Right ventricle myocardium inferior (tissue), 1 donor: ENCODE measurements around the gene RXRA. TPM values are rescaled to one million over a fixed set of nuclear protein-coding genes. Genes with fewer than 3 reads are reported as not detected.
A peak's percentile ranks its signal among the peaks of the same experiment; 100 is the strongest.

Experiments
- ATAC-seq: fragments of 200-7000 bp; cut with Tn5 transposase; one replicate; pipeline ENCODE4 v1.9.1; 2020; ENCODE audit warnings: mild to moderate bottlenecking, moderate library complexity
- DNase-seq: peaks from one replicate; pipeline ENCODE4 v3.0.0; 2021; ENCODE audit errors: missing footprints
- intact Hi-C: fragments of 100-400 bp; cut with DNase I; formaldehyde crosslinking; loops from one replicate; pipeline ENCODE4 v1.11.0; 2022
- total RNA-seq: library from RNA; stranded (reverse); fragmentation: NEBNext Ultra II Directional; extraction: Animal tissue kit (Norgen Biotek cat#: 25700); gene quantifications from one replicate; pipeline ENCODE4 v1.2.1, GENCODE V29; 2021
- donor health status: DM: no; HTN: yes; CAD: no; lungs with severe emphysema.

The RXRA gene
- total RNA-seq, 1 donor from 2014 or later, result 91.1 TPM

DNA sequence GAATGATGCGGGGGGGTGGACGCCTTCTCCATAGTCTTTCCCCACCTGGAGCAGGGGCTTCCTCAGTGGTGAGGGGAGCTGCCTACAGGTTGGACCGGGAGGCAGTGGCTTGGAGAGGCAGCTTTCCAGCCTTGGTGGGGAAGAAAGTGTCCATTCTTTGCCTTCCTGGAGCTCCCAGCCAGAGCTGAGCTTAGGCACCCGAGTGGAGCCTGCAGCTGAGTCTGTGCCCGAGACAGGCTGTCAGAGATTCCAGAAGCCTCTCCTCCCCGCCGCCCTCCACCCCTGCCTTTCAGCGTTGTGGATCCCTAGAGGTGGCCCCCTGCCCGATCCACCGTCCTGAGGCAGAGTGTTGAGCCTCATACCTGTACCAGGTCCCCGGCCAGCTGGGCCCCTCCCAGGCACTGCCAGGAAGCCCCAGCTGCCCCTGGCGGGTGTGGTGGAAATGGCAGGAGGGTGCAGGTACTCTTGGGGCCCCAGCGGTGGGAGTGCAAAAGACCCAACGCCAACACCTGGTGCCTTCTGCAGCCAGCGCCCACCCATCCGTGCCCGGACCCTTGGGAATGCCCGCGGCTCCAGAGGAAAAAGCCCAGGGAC is 112.0 kb downstream of the RXRA start:
- intact Hi-C loops, result loop anchor here (5.0 kb wide), 1 partner anchor 61 kb away; no protein-coding TSS in a partner anchor
- ATAC-seq (no peak), DNase-seq (no peak)

DNA sequence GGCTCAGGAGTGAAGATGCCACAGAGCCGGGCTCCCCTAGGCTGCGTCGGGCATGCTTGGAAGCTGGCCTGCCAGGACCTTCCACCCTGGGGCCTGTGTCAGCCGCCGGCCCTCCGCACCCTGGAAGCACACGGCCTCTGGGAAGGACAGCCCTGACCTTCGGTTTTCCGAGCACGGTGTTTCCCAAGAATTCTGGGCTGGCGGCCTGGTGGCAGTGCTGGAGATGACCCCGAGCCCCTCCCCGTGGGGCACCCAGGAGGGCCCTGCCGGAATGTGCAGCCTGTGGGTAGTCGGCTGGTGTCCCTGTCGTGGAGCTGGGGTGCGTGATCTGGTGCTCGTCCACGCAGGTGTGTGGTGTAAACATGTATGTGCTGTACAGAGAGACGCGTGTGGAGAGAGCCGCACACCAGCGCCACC is 113.1 kb downstream of the RXRA start:
- intact Hi-C loops, result loop anchor here (5.0 kb wide), 1 partner anchor 62 kb away; no protein-coding TSS in a partner anchor
- DNase-seq (no peak), ATAC-seq (no peak)

DNA sequence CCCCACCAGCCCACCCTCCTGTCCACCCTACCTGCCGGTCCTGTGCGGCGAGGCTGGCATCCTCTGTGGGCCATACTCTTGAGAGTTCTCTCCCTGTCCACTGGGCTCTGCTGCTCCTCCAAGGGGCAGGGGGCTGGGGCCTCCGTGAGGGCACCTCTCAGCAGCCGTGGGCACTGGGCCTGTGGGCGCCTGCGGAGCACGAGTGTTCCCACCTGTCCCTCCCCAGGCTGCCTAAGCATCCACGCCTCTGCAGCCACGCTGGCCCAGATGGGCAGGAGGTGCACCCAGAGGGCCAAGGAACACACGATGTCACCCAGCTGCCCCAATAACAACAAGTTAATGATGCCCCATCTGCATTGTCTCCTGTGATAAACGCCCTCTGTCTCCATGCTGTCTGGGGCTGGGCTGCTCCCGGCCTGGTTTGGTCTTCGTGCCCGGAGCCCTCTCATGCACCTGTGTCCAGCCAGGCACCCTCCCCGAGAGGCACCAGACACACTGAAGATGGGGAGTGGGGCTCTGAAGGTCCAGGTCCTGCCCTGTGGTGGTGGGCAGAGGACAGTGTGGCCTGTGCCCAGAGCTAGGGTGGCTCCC is 114.5 kb downstream of the RXRA start:
- no peak for DNase-seq
- intact Hi-C loops, result no loop called here
- ATAC-seq, result no peak

DNA sequence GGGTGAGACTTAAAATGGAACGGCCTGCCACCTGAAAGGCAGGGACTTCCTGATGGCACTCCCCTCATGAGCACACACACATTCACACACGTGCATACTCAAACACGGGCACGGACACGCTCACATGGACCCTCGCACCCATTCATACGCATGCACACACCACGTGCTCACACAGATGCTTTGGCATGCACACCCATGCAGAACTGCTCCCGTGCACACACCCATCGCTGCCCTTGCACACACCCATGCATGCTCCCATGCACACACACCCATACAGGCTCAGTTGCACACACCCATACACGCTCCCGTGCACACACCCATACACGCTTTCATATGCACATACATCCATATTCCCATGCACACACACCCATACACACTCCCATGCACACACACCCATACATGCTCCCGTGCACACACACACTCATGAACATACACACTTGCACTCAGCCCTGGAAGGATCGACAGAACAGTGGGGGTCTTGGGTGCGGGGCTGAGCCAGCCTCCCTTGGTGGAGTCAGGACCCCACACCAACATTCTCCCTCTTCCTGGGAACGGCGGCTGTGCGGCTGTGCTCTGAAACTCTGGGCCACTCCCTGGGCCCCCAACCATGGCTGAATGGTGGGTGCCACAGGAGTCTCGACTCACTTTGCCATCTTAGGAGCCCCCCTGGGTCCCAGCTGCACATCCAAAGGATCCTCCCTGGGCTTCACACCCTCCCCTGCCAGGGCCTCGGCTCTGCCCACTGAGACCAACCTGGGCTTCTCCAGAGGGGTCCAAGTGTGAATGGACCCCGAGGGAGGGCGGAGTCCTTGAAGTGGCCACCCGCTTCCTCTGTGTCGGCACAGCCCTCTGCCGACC is 115.2 kb downstream of the RXRA start:
- intact Hi-C loops, result no loop called here
- peak; percentile 5 for ATAC-seq
- peak; percentile 42 for DNase-seq

DNA sequence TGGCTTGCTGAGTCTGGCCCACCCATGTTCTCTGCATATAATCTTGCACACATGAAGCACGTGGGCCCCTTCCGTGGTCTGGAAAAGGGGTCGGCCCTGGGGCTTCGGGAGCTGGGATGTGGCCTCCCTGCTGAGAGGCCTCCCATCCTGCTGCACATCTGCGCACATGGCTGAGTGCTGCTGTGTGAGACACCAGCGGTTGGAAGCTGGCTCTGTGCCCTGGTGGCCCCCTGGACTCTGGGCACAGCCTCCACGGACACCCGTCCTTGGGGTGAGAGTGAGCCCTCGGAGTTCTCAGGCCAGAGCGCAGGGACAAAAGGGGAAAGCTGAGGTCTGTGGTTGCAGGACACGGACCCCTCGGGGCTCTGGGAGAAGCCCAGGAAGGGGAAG is 115.8 kb downstream of the RXRA start:
- no peak for DNase-seq
- peak; percentile 5 for ATAC-seq
- intact Hi-C loops, result no loop called here

DNA sequence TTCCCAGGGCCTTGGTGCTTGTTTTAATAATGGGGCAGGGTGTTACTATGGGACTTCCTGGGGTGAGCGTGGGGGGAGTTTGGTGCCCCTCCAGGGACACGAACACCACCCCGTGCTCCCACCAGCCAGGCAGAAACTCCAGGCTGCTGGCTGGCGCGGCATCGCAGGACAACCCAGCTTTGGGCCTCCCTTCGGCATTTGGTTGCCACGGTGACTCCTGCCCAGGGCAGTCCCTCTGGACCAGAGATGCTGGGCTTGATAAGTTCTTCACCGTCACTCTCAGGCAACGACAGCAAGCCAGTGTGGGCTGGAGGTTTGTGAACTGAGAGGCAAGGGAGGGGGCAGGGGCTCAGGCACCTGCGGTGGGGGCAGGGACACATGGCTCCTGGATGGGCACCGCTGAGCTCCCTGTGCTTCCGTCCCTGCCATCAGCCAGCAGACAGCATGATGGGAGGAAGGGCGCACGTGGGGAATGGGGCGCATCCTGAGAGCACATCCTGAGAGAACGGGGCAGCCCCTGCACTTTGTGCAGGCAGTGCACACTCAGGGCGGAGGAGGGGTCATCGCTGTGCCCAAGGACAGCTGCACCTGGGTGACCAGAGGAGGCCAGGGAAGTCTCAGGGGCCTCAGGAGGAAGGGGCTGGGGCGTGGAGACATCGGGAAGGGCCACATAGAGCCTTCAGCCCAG is 116.4 kb downstream of the RXRA start:
- DNase-seq (no peak), ATAC-seq (peak; percentile 9)
- intact Hi-C loops, result loop anchor here (1.0 kb wide), 1 partner anchor 272 kb away; no protein-coding TSS in a partner anchor

DNA sequence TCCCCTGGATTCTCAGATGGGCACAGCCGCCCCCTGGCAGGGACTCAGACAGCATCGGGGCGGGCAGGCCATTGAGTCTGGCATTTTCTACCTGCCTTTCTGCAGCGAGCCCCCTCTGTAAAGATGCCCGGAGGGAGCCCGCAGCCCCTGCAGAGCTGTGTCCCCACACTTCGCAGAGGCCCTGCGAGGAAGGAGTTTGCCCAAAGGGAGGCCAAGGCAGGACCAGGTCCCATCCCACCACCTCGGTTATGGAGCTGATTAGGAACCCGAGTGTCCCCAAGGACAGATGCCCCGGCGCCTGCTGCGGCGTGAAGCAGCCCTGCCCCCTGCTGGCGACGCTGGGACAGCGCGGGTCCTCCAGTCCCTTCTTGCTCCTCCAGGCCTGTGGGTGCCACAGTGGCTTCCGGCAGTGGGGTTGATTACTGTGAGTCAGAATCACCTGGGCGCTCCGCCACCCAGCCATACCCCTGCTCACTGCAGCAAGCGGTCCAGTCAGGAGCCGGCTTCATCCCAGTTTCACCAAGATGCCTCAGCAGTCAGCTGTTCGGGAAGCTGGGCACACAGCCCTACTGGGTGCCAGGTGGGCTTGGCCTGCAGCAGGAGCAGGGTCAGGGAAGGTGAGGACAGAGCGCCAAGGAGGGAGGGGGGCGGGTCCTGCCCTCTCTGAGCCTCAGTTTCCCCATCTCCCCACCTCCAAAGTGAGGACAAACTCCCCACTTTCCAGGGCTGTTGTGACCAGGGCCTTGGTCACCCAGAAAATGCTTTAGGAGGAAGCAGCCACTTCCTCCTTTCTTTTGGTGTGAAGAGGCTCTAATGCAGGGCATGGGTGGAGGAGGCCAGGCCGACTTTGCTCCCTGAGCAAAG is 117.2 kb downstream of the RXRA start:
- DNase-seq (peak; percentile 93), ATAC-seq (peak; percentile 80)
- intact Hi-C loops, result loop anchor here (1.0 kb wide), 1 partner anchor 273 kb away; no protein-coding TSS in a partner anchor

DNA sequence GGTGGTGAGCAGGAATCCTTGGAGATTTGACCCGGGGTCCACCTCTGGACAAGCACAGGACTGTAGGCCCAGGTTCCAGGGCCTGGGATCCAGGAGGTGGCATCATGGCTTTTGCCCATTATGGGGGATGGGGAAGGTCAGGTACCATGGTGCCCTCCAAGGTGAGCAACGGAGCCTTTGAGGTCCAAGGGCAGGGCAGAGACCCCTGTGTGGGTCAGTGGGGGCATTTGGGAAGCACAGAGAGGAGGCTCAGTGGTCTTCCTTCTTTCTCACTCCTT is 117.7 kb downstream of the RXRA start:
- no peak for DNase-seq
- ATAC-seq, result no peak
- intact Hi-C loops, result no loop called here

DNA sequence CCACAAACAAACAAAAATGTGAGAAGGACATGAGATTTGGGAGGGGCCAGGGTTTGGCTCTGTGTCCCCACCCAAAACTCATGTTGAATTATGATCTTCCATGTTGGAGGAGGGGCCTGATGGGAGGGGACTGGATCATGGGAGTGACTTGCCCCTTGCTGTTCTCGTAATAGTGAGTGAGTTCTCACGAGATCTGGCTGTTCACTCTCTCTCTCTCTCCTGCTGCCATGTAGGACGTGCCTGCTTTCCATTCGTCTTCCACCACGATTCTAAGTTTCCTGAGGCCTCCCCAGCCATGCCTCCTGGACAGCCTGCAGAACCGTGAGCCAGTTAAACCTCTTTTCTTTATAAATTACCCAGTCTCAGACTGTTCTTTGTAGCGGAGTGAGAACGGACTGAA is 118.7 kb downstream of the RXRA start:
- ATAC-seq (no peak), DNase-seq (no peak)
- intact Hi-C loops, result loop anchor here (5.0 kb wide), 1 partner anchor 537 kb away; no protein-coding TSS in a partner anchor

DNA sequence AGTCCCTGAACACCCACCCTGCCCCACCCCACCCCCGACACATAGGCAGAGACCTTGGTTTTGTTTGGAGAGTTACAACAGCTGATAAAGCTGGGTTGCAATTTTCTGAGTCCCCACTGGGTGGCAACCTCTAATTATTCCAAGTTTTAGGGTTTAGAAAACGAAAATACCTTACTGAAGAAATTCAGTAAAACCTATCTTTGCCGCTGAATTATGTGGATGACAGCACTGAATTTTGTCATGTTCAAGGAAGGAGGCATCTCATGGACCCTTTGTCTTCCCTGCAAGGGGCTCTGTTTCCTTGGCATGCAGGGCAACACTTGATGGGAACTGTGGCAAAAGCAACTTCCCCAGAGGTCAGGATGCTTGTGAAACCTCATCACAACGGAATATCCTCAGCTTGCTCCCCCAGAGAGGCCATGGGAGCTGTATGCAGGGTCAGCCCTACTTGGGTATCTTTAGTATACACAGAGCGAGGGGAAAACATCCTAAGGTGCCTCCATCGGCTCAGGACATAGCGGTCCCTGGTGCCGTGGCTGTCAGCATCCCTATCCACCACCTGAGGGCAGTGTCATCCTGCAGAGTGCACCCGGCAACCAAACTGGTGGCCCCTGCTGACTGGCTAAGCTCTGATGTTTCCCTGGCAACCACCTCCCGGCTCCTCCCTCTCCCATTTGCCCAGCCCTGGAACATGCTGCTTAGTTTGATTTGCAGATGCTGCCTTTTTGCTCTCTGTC is 123.1 kb downstream of the RXRA start:
- ATAC-seq, result peak; percentile 97
- intact Hi-C loops, result loop anchor here (1.0 to 5.0 kb wide), 2 partner anchors 290 to 533 kb away; no protein-coding TSS in a partner anchor
- DNase-seq, result peak; percentile 94

DNA sequence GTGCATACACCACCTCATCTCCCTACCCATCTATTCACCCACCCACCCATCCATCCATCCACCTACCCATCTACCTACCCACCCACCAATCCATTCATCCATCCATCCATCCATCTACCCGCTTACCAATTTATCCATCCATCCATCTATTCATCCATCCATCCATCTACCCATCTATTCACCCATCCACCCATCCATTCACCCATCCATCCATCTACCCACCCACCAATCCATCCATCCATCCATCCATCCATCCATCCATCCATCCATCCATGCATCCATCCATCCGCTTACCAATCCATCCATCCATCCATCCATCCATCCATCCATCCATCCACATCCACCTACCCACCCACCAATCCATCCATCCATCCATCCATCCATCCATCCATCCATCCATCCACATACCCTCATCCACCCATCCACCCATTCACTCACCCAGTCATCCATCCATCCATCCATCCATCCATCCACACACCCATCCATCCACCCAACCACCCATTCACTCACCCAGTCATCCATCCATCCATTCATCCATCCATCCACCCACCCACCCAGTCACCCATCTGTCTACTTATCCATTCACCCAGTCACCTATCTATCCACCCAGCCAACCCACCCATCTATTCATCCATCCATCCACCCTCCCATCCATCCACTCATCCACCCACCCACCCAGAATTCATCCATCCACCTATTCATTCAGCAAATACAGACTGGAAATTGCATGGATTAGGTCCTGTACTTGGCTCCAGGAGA is 125.6 kb downstream of the RXRA start:
- no peak for ATAC-seq
- DNase-seq, result no peak
- intact Hi-C loops, result no loop called here

DNA sequence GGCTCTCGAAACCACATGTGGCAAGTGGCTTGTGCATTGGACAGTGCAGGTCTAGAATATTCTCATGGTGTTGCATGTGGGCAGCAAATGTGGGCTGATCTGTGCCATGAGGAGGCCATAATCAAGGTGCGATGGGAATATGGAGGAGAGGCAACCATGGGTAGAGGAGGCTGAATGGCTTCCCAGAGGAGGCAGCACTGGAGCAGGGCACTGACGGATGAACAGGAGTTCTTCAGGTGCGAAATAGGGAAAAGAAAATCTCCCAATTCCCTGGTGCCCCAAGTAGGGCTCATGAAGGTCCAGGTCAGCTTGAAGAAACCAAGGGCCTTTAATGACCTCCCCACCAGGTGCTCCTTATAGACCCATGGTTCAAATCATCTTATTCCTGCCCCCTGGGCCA is 126.5 kb downstream of the RXRA start:
- no peak for DNase-seq
- no peak for ATAC-seq
- intact Hi-C loops, result no loop called here

DNA sequence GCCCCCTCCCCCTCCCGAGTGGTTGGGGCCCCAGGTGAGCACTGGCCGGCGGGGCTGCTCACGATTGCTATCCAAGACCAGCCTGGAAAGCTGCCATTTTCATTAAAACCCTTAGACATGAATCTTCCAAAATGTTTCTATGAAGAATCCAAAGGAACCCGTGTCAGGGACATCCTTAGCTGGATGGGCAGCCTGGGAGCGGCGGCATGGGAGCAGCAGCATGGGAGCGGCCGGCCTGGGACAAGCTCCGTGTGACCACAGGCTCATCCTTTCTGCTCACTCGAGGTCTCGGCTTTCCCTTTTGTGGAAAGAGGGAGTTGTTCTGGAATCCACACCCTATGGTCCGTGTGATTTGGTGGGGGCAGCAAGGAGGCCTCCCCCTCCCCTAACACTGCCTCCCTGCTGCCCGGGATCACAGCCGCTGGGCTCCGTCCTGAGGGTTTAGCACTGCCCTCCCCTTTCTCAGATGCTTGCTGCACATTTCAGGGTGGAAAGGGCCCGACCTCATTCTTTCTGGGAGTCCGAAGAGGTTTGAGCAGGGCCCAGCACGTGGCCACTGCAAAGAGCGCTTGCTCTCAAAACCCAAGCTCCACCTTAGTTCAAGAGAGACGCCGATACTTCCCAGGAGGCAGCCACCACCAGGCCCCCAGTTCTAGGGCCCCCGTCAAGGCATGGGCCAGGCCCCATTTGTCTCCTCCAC is 127.7 kb downstream of the RXRA start:
- peak; percentile 48 for DNase-seq
- ATAC-seq, result no peak
- intact Hi-C loops, result no loop called here

DNA sequence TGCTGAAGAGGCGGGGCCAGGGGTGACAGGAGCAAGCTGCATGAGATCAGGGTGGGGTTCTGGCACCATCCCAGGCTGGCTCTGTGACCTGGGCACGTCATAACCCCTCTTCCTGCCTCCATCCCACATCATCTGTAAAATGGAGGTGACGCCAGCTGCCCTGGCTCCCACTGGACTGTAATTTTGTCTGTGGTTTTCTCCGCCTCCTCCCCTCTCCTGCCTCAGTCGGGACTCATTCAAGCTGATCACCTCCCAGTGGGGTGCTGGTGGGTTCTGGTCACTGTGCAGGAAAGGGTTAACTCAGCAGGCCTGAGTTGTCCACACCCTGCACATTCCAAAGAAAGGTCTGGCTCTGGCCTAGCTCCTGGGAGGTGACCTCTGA is 128.2 kb downstream of the RXRA start:
- intact Hi-C loops, result no loop called here
- ATAC-seq, result no peak

DNA sequence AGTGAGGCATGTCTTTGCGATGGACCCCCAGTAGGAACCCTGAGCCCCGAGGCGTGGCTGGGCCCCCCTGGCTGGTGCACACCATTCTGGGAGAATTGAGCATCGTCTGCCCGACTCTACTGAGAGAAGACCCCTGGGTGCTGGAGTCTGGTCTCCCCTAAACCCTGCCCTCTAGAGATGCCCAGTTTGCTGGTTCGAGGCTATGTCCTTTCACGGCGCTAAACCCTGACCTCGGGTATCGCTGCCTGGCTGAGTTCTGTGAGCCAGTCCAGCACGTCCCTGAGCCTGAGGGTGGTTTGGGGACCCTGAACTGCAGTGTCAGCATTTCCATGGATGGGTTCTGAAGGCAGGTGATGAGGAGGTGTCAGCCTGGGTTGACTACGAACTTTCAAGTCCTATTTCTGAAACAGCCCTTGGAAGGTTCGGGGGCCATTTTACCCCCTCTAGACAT is 128.8 kb downstream of the RXRA start:
- intact Hi-C loops, result loop anchor here (5.0 kb wide), 1 partner anchor 187 kb away; the partner anchor contains the start of gene COL5A1

More for the DNA sequence above, 128.2 kb downstream of the RXRA start:
- peak; percentile 70 for DNase-seq

DNA sequence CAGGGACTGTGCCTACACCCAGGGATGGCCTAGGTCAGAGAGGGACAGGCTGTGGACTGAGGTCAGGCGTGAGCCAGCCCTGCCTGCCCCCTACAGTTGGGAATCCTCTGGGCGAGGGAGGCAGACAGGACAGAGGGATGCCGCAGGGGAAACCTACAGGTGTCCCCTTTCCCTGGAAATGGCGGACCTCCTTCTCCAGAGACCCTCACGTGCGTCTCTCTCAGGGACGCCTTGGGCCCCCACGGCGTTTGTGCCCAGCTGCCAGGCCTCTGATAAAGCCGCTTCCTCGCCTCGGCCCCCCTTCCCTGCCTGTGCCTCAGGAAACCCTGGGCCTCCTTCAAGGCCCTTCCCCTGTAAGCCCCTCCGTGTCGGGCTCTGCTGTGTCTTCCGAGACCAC is 129.3 kb downstream of the RXRA start:
- intact Hi-C loops, result loop anchor here (5.0 kb wide), 1 partner anchor 187 kb away; the partner anchor contains the start of gene COL5A1
- DNase-seq, result peak; percentile 70

More for the DNA sequence above, 128.8 kb downstream of the RXRA start:
- ATAC-seq, result no peak
- peak; percentile 53 for DNase-seq

More for the DNA sequence above, 129.3 kb downstream of the RXRA start:
- ATAC-seq, result no peak
